ENCODE results near the gene BRAF.
A peak's percentile ranks its signal among the peaks of the same experiment; 100 is the strongest.
"Not testable (repeated sequence)": the region's sequence is repeated elsewhere in the genome, so short reads cannot be mapped to it uniquely, and the experiment has no call there.

BRAF gene

GRCh38 chr7:140678816-140679130, 246.0 kb downstream of the BRAF start:
- no peak for DNase-seq (ENCODE audit: low read depth)

DNA sequence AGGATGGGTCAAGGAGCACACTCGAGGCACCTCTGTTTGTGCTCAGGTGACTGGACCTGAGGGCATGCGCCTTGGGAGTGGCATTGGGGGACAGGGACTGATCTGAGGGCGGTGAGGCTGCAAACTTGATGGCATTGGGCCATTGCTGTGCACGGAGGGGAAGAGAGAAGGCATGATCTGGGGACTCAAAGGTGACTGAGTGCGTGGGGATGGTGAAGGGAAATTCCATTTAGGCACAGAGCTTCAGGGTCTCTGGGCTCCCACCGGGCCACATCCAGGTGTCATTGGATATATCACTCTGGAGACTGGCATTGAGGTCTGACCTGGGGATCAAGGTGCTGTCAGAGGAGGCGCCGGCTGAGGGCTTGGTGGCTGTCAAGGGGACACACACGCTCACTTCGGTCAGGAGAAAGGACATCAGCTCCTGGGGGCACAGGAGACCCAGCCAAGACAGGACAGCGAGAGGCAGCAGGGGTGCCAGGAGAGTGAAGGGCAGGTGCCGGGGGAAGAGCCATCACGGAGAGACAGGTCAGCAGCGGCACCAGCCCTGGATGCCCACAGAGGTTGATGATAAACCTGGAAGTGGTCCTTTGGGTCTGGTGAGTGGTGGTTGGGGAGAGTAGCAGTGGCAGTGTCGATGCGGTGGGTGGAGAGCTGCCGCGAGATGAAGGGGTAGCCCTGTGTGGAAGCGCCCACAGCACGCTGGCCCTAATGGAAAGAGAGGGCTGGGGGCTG, 246.5 kb downstream of the BRAF start:
- DNase-seq (ENCODE audit: low read depth): no peak

GRCh38 chr7:140677496-140677895, 247.2 kb downstream of the BRAF start:
- DNase-seq (ENCODE audit: low read depth): no peak

DNA sequence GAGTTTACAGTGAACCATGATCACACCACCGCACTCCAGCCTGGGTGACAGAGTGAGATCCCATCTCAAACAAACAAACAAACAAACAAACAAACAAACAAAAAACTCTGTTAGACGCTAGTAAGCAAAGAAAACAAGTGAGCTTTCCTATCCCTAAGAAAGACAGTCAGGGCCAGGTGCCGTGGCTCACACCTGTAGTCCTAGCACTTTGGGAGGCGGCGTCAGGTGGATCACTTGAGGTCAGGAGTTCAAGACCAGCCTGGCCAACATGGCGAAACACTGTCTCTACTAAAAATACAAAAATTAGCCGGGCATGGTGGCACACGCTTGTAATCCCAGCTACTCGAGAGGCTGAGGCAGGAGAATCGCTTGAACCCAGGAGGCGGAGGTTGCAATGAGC, 247.8 kb downstream of the BRAF start:
- not testable (repeated sequence) for DNase-seq (ENCODE audit: low read depth)

GRCh38 chr7:140676306-140676705, 248.4 kb downstream of the BRAF start:
- no peak for DNase-seq (ENCODE audit: low read depth)

- DNase-seq (ENCODE audit: low read depth): no peak
These were observed 249.0 kb downstream of the BRAF start for GRCh38 chr7:140675726-140676125.

DNA sequence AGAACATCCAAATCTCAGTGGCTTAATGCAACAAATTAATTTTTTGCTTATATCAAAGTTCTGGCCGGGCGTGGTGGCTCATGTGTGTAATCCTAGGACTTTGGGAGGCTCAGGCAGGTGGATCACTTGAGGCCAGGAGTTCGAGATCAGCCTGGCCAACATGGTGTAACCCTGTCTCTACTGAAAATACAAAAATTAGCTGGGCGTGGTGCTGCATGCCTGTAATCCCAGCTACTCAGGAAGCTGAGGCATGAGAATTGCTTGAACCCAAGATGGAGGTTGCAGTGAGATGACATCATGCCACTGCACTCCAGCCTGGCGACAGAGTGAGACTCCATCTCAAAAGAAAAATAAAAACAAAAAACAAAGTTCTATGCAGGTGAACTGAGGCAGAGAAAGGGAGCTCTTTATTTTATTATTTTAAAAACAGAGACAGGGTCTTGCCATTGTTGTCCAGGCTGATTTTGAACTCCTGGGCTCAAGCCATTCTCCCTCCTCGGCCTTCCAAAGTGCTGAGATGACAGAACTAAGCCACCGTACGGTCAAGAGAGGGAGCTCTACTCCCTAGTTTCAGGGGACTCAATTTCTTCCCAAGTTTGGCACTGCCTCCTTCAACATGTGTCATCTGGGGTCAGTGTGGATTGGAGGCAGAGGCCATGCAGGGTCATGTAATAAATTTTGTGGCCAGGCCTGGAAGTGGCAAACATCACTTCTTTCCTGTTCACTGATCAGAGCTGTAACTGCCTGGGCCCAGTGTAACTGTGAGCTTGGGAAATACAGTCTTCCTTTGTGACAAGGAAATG, 249.6 kb downstream of the BRAF start:
- peak; percentile 66 for DNase-seq (ENCODE audit: low read depth)

GRCh38 chr7:140674356-140674800, 250.4 kb downstream of the BRAF start:
- no peak for DNase-seq (ENCODE audit: low read depth)

GRCh38 chr7:140673774-140674155, 251.0 kb downstream of the BRAF start:
- no peak for DNase-seq (ENCODE audit: low read depth)

- DNase-seq (ENCODE audit: low read depth): no peak
These were observed 251.5 kb downstream of the BRAF start for GRCh38 chr7:140673063-140673773.

- DNase-seq (ENCODE audit: low read depth): peak; percentile 28
These were observed 252.2 kb downstream of the BRAF start, which contains the start of gene ADCK2 for GRCh38 chr7:140672382-140673062. ADCK2 (plus strand) TSS chr7:140672945; CDS start chr7:140673331, 386 bp downstream.

DNA sequence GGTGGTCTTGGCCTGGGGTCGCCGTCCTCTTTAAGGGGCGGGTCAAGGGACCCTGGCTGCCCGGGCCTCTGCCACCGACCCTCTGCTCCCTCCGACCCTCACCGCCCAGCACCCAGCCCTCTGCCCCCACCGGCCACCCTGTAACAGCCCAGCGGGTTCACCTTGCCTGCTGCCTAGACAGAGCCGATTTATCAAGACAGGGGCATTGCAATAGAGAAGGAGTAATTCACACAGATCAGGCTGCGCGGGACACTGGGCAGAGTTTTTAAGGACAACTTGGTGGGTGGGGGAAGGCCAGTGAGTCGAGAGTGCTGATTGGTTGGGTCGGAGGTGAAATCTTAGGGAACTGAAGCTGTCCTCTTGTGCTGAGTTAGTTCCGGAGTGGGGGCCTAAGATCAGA, 252.8 kb downstream of the BRAF start:
- DNase-seq (ENCODE audit: low read depth): no peak

DNA sequence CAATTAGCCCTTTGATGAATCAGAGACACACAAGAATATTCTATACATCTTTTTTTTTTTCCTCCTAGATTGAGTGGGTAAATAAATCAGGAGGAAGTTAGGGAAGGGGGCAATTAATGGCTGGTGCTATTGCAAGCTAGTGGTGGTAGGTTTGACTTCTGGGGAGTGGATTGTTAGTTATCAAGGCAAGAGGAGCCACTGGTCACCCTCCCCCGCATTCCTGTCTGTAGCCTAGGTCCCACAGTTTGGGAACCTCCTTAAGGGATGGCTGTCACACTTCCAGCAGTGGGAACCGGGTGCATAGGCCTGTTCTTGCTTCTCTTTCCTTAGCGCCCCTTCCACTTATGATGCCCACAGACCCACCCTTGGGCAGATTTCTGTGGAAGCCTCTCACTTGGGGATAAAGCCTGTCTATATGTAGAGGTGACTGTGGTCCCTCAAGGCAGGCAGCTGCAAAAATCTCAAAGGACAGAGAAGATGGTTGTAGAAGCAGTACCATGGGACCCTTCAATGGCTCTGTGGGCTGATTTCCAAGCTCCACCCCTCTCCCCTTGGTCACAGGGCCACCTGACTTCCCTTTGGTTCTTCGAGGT, 254.3 kb downstream of the BRAF start:
- no peak for DNase-seq (ENCODE audit: low read depth)

- not testable (repeated sequence) for DNase-seq (ENCODE audit: low read depth)
These were observed 254.9 kb downstream of the BRAF start for GRCh38 chr7:140669862-140670261.

DNA sequence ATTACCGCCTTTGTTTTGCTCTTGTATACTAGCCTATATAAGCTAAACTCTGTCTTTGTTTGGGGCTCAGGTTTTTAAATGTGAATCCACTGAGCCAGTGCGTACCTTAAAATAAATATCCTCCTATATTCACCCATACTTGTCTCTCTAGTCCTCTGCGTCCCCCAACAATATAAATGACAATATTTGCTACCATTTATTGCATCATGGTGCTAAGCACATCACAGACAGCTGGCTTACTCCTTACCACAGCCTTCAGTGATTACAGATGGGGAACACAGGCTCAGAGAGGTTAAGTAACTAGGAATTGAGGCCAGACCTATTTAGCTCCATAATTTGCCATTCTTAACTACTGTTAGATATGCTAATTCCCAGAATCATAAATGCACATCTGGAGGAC, 255.4 kb downstream of the BRAF start:
- no peak for DNase-seq (ENCODE audit: low read depth)
